Sigmoid colon (tissue), 7 donors: ENCODE data around the gene TENM4. TPM values are rescaled to one million over a fixed set of nuclear protein-coding genes. Genes with fewer than 3 reads are reported as not detected.

Experiments used
- DNase-seq: peaks from one replicate; pipeline ENCODE4 v3.0.0-alpha.2; 2019
- H3K27ac ChIP-seq, 4 donors: fragments of 200-600 bp; sonication (generic); one replicate each; pipeline ENCODE4 v1.5.1; 2016 to 2019; ENCODE audit warnings: mild to moderate bottlenecking in 1 of 4
- H3K27me3 ChIP-seq, 3 donors: fragments of 200-600 bp; sonication (generic); one replicate each; pipeline ENCODE4 v1.5.1; 2019; ENCODE audit warnings: mild to moderate bottlenecking in 1 of 3
- H3K36me3 ChIP-seq, 4 donors: fragments of 200-600 bp; sonication (generic); one replicate each; pipeline ENCODE4 v1.5.1; 2016 to 2019
- H3K4me1 ChIP-seq, 4 donors: fragments of 200-600 bp; sonication (generic); one replicate each; pipeline ENCODE4 v1.5.1; 2017 to 2019
- H3K4me3 ChIP-seq, 4 donors: fragments of 200-600 bp; sonication (generic); one replicate each; pipeline ENCODE4 v1.5.1; 2017 to 2019; ENCODE audit warnings: mild to moderate bottlenecking in 2 of 4, moderate library complexity in 1 of 4
- H3K9me3 ChIP-seq, 4 donors: fragments of 200-600 bp in 3 of 4; sonication (generic) in 3 of 4; one replicate each; pipeline versions ENCODE4 v1.5.1 to v1.6.1; 2013 to 2019
- EP300 ChIP-seq, 4 donors: sonication (generic); formaldehyde crosslinking; IDR thresholded peaks; one replicate each; pipeline ENCODE4 v1.6.1; 2017; ENCODE audit warnings: antibody characterized with exemption in 4 of 4
- POLR2A ChIP-seq, 2 donors: fragments of 450-650 bp; IDR thresholded peaks; one replicate each; pipeline ENCODE4 v1.6.1; 2016; ENCODE audit warnings: antibody characterized with exemption in 2 of 2, mild to moderate bottlenecking in 2 of 2, moderate library complexity in 2 of 2
- POLR2AphosphoS5 ChIP-seq, 4 donors: sonication (generic); formaldehyde crosslinking; IDR thresholded peaks; one replicate each; pipeline ENCODE4 v1.6.1; 2017; ENCODE audit warnings: antibody characterized with exemption in 4 of 4
- WGBS, 2 donors: extraction: QIAGEN DNeasy Blood & Tissue Kit; methylation state at CpG; one replicate each; pipeline ENCODE4 v1.1.7; 2013; 5-methylcytosine and 5-hydroxymethylcytosine counted together
- intact Hi-C: fragments of 100-400 bp; cut with DNase I; formaldehyde crosslinking; loops from one replicate; pipeline ENCODE4 v1.15.1; 2023
- polyA plus RNA-seq, 3 donors: library from polyadenylated mRNA; stranded (reverse); fragments of 200-250 nt; gene quantifications; one replicate each; pipeline ENCODE4 v1.2.3, GENCODE V29; 2013
- total RNA-seq, 4 donors: library from RNA; depleted of rRNA; stranded (reverse); fragments of >200 nt; gene quantifications; one replicate each; pipeline ENCODE4 v1.1.0, GENCODE V29; 2016
- TF ChIP-seq, protein P1 (sequence below), 4 experiments: fragments of 450-650 bp in 3 of 4; fragments of 200-600 bp in 1 of 4; IDR thresholded peaks; one replicate each; pipeline ENCODE4 v1.5.1; 2016 to 2019; ENCODE audit warnings: antibody characterized with exemption in 4 of 4, mild to moderate bottlenecking in 3 of 4, moderate library complexity in 2 of 4
- donor health status: healthy with polysubstance abuse.
- donor health status: Bipolar disorder and iron deficiency.
- donor health status: healthy.

TENM4 gene
- total and polyA plus RNA-seq, 7 donors, result 0.23 to 14.6 (median 1.9) TPM; not detected in 1

- no peaks in the 10 kb centered on the region for H3K9me3 ChIP-seq
- H3K4me3 ChIP-seq, result no peak overlapping the region
- H3K27me3 ChIP-seq, result no peaks in the 10 kb centered on the region
- TF ChIP-seq EP300 (IDR thresholded peaks at IDR 0.05) (no peak), POLR2A (IDR thresholded peaks at IDR 0.05) (no peak), POLR2AphosphoS5 (IDR thresholded peaks at IDR 0.05) (no peak)
- TF ChIP-seq, protein P1, sequence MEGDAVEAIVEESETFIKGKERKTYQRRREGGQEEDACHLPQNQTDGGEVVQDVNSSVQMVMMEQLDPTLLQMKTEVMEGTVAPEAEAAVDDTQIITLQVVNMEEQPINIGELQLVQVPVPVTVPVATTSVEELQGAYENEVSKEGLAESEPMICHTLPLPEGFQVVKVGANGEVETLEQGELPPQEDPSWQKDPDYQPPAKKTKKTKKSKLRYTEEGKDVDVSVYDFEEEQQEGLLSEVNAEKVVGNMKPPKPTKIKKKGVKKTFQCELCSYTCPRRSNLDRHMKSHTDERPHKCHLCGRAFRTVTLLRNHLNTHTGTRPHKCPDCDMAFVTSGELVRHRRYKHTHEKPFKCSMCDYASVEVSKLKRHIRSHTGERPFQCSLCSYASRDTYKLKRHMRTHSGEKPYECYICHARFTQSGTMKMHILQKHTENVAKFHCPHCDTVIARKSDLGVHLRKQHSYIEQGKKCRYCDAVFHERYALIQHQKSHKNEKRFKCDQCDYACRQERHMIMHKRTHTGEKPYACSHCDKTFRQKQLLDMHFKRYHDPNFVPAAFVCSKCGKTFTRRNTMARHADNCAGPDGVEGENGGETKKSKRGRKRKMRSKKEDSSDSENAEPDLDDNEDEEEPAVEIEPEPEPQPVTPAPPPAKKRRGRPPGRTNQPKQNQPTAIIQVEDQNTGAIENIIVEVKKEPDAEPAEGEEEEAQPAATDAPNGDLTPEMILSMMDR (IDR thresholded peaks at IDR 0.05), result no peak
- no peaks in the 10 kb centered on the region for H3K36me3 ChIP-seq
- WGBS, 2 donors, result 77 to 83% methylated on average over 10 of the region's 10 CpGs
- no peaks in the 10 kb centered on the region for H3K4me1 ChIP-seq
- no peak overlapping the region for H3K27ac ChIP-seq
- intact Hi-C loops, result loop anchor here (5.0 to 10.0 kb wide), 4 partner anchors 145 to 513 kb away; no protein-coding TSS in a partner anchor
- no peak for DNase-seq
Observed at GRCh38 chr11:78649361-78650215, 791.2 kb downstream of the TENM4 start.

DNA sequence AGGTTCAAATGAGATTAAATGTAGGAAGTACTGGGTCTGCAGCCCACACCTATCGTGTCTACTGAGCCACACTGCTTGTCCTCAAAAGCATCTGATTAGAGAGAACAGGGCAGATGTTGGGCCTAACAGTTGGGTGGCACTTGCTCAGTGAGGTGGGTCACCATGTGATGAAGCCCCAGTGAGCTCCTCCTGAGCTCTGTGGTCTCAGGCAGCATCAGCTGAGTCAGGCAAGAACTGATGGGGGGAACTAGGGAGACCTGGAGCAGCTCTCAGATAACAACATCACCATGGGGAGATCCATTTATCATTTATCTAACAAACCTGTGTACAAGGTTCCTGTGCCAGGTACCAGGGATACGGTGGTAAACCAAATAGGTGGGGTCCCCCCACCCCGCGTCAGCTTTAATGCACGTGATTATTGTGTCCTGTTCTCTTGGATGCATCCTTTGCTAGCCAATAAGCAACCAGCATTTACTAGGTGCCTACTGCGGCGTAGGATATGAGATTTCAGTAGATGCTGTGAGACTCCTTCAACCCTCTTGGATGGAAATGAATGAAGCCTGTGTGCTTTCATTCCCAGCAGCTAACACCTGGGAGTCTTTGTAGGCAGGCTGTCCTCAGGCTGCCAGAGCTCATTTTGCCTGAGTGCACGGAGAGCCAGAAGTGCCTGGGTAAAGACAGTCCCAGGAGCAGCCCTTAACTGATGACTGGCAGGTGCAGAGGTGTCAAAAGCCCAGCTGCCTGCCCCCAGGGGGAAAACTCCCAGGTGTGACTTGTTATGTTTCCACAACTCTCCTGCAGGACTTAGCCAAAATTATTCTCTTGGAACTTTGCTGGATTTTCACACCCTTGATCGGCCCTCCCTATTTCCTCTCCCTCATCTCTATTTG lies 792.6 kb downstream of the TENM4 start:
- intact Hi-C loops, result loop anchor here (5.0 to 10.0 kb wide), 4 partner anchors 147 to 514 kb away; no protein-coding TSS in a partner anchor
- Histone ChIP-seq H3K4me3 (no peak overlapping the region), H3K9me3 (no peaks in the 10 kb centered on the region), H3K27ac (no peak overlapping the region), H3K27me3 (no peaks in the 10 kb centered on the region), H3K4me1 (no peaks in the 10 kb centered on the region), H3K36me3 (no peaks in the 10 kb centered on the region)
- TF ChIP-seq POLR2A (IDR thresholded peaks at IDR 0.05) (no peak), EP300 (IDR thresholded peaks at IDR 0.05) (no peak), POLR2AphosphoS5 (IDR thresholded peaks at IDR 0.05) (no peak)
- TF ChIP-seq, protein P1 (IDR thresholded peaks at IDR 0.05), result no peak
- DNase-seq, result no peak
- 75 to 81% methylated on average over 9 of the region's 9 CpGs for WGBS, 2 donors

GRCh38 chr11:78647266-78647915 lies 793.4 kb downstream of the TENM4 start:
- intact Hi-C loops, result loop anchor here (5.0 to 10.0 kb wide), 4 partner anchors 147 to 515 kb away; no protein-coding TSS in a partner anchor

More at GRCh38 chr11:78647266-78647915, 793.4 kb downstream of the TENM4 start:
- Histone ChIP-seq H3K9me3 (no peaks in the 10 kb centered on the region), H3K27me3 (no peaks in the 10 kb centered on the region), H3K27ac (no peak overlapping the region), H3K36me3 (no peaks in the 10 kb centered on the region), H3K4me1 (no peaks in the 10 kb centered on the region), H3K4me3 (no peak overlapping the region)
- 78 to 80% methylated on average over 6 of the region's 6 CpGs for WGBS, 2 donors
- TF ChIP-seq POLR2A (IDR thresholded peaks at IDR 0.05) (no peak), POLR2AphosphoS5 (IDR thresholded peaks at IDR 0.05) (no peak), EP300 (IDR thresholded peaks at IDR 0.05) (no peak)
- TF ChIP-seq, protein P1 (IDR thresholded peaks at IDR 0.05), result no peak
- no peak for DNase-seq
